HG02571 (cell line): Measurements from ENCODE around the gene YPEL2.

Experiments used
- ATAC-seq: cut with Tn5 transposase; IDR thresholded peaks from one replicate; pipeline ENCODE4 v1.9.1; 2021; ENCODE audit warnings: mild to moderate bottlenecking, moderate library complexity; ENCODE audit not compliant: unreplicated experiment

YPEL2 gene

DNA sequence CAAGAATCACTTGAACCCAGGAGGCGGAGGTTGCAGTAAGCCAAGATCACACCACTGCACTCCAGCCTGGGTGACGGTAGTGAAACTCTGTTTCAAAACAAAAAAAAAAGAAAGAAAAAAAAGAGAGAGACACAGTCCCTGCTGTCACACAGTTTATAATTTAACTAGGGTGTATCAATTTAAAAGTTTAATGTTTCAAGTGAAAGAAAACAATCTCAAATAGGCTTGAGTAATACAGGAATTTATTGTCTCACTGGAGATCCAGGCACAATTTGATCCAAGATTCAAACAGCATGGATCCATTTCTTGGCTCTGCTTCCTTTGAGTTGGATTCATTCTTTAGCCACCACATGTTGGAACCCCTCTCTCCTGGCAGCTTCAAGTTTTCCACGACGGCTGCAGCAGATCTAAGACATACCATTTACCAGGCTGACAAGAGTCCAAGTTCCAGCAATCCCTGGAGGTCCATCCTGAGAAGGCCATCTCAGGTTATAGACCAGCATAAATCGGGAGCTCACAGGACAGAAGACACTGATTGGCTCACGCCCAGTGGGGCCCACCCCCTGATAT, 97.5 kb downstream of the YPEL2 start:
- ATAC-seq: no peak

DNA sequence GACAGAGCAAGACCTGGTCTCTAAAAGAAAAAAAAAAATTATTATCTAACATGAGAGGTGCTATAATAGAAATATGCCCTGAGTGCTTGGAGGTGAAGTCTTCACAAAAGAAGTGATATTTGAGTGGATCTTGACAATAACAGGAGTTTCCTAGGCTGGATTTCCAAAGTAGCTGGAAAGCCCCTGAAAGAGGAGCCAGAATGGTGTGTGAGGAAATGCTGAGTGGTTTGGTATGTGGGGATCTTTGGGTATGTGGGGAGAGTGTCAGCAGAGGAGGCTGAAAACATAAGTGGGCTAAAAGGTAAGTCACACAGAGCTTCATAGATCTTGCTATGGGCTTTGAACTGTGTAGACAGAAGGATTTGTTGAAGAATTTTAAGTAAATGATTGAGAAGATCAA, 100.1 kb downstream of the YPEL2 start:
- ATAC-seq: no peak

DNA sequence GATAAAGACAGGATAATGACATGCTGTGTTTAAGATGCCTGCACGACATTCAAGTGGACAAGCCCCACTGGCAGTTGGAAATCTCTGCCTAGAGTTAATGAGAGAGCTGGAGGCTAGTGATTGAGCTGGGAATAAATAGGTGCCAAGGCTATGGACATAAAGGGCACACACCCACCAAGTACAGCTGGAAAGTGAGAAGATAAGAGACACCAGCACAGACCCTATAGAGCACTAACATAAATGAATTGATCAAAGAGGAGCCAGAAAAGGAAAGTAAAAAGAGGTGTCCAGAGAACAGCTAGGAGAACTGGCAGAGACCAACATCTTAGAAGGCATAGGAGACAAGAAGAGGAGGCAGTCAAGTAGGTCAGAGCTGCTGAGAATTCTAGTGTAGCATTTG, 101.2 kb downstream of the YPEL2 start:
- no peak for ATAC-seq

DNA sequence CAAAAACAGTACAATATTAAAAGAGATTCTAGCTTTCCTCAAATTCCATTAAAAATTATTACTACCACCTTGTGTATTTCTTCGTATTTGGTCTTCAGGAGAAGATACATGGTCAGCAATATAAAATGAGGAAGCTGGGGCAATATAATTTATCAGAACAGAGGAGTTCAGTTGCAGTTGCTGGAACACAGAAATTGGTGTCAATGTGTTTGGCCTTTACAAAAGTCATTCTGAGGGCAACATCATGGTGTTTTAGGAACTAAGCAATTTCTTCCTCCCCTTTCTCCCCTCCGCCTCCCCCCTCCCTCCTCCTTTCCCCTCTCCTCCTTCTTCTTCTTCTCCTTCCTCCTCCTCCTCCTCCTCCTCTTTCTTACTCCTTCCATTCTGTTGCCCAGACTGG, 102.1 kb downstream of the YPEL2 start:
- no peak for ATAC-seq

DNA sequence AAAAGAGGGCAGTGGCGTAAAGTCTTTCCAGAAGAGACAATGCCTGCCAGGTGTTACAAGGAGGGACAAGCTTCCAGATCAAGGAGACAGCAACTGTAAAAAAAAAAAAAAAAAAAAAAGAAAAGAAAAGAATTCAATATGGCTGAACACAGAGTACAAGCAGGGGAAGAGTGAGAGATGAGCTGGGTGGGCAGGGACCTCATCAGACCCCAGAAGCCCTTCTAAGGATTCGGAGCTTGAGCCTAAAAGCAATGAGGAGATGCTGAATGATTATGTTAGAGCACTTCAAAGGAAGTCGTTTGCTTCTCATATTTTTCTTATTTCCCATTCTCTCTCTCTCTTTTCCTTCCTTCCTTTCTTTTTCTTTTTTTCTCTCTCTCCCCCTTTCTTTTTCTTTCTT, 103.0 kb downstream of the YPEL2 start:
- no peak for ATAC-seq

DNA sequence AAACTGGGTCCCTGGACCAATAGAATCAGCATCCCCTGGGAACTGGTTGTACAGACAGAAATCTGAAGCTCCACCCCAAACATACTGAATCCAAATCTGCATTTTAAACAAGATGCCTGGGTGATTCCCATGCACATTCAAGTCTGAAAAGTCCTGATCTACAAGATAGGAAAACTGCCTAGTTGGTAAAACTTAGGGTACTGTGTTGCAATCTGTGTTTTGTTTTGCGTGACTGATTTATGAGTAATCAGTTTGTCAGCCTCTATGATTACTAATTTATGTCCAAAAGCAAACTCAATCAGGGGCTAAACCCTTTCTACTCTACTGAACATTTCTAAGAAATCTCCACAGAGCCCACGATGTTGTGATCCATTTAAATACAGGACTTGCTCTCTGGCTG, 103.8 kb downstream of the YPEL2 start:
- no peak for ATAC-seq

DNA sequence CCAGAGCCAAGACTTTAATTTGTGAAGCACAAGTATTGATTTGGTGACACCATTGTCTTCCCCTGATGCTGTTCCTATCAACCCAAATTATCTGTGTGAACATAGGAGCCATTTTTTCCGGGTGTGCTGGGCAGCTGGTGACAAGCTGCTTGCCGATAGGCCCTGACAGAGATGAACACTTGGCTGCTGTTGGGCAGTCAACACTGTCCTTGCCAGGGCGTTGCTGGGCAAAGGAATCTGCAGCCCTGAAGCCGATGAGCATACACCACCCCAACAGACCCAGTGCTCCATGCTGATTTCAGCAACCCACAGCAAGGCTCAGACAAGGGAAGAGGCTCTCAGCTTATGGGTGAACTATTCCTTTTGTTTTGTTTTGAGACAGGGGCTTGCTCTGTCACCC, 105.4 kb downstream of the YPEL2 start:
- ATAC-seq: no peak

DNA sequence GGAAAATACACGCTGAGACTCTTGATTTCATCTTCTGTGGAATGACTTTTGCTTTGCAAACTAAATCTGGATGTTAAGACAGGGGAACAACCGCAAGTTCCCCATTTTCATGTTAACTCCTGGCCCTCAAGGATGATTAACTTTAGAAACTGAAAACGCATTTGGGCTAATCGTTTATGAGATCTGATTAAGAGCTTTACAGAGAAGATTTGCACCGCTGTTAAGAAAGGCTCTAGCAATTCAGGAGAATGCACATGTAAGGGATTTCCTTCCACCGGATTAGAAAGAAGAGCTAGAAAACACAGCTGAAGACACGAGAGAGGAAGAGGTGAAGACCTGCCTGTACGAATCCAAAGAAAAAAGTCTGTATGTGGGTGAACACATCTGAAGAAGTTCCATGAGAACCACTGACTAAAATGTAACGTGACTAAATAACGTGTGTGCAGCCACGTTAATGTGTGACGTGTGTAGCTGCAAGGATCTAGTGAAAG, 106.4 kb downstream of the YPEL2 start:
- no peak for ATAC-seq

DNA sequence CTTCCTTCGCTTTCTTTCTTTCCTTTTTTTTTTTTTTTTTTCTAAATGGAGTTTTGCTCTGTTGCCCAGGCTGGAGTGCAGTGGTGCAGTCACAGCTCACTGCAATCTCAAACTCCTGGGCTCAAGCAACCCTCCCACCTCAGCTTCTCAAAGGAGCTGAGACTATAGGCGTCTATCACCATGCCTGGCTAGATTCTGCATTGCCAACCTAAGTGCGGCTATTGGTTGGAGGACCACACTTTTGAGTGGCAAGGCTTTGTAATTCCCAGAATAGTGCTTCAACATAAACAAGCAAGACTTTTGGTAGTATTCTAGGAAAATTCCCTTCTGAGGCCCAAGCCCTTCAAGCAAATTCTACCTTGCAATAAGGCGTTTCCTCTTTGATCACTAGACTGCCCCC, 107.8 kb downstream of the YPEL2 start:
- no peak for ATAC-seq

DNA sequence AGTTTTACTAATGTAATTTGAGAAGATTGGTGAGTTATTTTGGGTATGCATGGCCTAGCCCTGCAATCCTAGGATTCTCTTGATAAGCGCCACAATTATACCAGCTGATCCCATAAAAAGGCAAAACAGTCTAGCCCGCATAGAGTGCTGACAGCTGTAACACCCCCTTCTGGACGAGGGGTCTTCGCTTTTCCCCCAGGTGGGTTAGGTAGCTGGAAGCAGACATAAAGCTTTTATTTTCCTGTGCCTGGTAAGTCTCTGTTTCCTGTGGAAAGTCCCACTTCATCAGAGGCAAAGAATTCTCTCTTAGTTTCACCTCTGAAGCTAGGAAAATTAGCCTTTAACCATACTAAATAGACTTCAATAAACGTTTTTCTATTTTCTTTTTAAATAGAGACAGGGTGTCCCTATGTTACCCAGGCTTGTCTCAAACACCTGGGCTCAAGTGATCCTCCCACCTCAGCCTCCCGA, 108.3 kb downstream of the YPEL2 start:
- ATAC-seq: no peak

DNA sequence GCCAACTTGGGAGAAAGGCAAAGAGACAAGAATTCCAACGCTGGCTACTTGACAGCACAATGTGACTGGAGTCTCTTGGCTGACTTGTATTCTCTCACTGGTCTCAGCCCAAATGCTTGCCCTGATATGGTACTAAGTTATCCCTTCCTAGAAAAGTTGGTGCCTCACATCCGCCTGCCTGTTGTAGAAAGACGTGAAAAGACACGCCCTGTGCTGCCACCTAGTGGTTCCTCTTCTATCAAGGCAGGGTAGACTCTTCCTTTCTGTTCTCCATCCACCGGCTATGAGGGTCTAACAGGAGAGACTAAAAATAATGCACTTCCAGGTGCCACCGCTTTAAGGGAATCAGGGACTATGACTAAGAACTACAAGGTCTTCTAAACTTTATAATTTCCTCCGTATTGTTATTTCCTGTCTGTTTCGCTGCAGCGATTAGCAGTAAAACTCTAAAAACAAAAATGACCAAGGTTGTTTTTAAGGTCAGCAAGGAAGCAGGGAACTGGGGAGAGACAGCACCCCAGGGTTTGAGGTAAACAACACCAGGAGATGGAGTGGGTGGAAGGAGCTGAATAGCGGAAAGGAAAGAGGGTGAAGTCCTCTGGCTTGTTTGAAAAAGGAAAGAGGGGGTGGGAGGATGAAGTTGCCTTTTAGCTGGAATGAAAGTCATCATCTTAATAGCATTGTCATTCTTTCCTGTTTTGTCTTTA, 109.5 kb downstream of the YPEL2 start:
- ATAC-seq: no peak

DNA sequence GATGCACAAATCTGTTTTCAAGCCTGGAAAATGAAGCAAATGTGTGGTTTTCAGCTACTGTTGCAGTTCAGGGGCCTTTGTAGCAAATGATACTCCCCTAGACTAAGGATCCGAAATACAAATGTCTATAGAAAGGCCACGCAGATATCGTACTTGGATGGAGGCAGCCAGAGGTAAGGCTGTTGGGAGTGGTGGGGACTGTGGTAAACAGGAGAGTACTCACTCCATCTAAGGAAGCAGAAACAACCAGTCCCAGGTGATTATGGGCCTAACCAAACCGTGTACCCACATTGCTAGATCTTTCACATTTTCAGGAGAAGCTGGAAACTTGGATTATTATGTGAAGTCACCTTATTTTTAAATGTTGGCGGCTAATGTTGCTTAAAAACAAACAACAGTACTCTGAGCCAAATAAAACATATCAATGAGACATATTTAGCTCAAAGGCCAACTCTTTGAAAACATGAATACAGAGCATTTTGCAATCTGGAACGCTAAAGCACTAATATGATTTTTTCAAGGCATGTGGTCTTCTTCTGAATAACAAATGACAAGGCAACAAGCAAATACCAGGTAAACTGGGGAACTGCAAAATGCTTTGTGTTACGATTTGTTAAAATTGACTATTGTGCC, 110.1 kb downstream of the YPEL2 start:
- ATAC-seq: no peak

DNA sequence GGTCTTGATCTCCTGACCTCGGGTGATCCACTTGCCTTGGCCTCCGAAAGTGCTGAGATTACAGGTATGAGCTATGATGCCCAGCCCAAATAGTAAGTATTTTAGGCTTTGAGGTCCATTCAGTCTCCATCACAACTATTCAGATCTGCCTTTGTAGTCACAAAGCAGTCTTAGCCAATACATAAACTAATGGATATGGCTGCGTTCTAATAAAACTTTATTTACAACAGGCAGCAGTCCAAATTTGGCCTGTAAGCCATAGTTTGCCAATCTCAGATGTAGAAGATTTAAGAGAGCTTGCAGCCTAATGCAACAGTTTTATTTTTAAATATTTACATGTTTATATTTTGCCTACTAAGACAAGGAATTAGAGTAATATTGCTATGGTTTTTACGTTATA, 111.7 kb downstream of the YPEL2 start:
- ATAC-seq: no peak
